Measurements from ENCODE around the gene RNF213.

GRCh38 chr17:80424261-80424660 lies 163.6 kb downstream of the RNF213 start:
- TF ChIP-seq POLR2A (IDR thresholded peaks at IDR 0.05) (no peak), CTCF (IDR thresholded peaks at IDR 0.05 in 8 of 11, conservative IDR thresholded peaks at IDR 0.05 in 3 of 11) (no peak)
